GM21423 (cell line): ENCODE measurements around the gene MALSU1.

ENCODE experiments used
- ATAC-seq: cut with Tn5 transposase; IDR thresholded peaks from one replicate; pipeline ENCODE4 v1.9.1; 2021; ENCODE audit warnings: mild to moderate bottlenecking, moderate library complexity; ENCODE audit not compliant: unreplicated experiment

The MALSU1 gene

DNA sequence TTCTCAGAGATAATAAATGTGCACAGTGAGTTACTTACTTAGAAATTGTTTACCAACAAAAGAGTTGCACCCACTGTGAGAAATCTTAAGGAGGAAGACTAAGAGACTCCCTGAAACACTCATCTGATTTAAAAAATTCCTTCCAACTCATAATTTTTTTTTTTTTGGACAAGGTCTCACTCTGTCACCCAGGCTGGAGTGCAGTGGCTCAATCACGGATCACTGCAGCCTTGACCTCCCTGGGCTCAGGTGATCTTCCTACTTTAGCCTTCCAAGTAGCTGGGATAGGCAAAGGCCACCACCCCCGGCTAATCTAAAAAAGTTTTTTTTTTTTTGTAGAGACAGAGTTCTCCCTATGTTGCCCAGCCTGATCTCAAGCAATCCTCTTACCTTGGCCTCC lies 36.0 kb downstream of the MALSU1 start:
- no peak for ATAC-seq

DNA sequence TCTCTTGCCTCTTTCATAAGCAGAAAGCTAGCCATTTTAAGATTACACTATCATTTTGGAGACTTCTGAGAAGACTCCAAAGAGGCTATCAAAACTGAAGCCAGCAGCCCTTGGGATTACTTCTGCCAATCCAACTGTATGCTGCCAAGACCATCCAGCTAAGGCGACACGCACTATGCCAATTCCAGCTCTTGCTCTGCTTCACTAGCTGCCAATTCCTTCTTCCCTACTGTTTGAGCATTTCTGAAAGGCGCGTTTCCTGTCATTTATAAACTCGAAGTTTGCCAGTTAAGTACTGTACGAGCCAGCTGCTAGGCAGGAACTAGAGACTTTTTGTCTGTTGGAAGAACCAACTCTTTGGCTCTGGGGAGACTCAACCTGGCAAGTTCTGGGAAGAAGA lies 36.5 kb downstream of the MALSU1 start:
- no peak for ATAC-seq

DNA sequence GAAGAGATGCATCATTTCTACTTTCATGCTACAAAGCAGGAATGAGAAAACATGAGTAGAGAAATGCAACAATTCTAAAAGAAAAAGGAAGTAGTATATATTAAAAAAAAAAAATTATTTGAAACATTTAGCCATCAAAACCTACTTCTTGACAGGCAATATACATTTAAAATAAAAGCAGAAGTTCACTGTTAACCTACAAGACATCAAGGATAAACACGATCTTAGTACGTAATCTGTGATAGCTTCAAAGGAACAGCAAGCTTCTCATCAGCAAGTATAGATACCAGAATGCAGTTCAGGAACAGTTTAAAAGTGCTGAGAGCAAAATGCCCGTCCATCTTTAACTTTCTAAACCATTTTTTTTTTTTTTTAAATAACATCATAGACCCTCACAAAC lies 36.9 kb downstream of the MALSU1 start:
- no peak for ATAC-seq

DNA sequence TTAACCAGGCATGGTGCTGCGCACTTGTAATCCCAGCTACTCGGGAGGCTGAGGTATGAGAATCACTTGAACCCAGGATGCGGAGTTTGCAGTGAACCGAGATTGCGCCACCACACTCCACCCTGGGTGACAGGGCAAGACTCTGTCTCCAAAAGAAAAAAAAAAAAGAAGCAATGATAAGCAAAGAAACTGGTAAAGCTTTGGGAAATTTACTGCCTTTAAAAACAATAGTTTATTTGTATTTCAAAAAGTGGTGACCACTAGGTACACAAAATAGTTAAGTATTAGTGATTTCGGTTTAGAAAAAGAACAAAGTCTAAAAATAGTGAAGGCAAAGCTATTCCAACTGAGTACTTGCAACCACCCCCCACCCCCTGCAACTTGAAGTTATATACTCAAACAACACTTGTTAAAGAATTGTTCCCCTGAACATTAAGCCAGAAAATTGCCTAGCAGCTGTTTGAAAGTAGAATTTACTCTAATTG lies 37.7 kb downstream of the MALSU1 start:
- no peak for ATAC-seq

DNA sequence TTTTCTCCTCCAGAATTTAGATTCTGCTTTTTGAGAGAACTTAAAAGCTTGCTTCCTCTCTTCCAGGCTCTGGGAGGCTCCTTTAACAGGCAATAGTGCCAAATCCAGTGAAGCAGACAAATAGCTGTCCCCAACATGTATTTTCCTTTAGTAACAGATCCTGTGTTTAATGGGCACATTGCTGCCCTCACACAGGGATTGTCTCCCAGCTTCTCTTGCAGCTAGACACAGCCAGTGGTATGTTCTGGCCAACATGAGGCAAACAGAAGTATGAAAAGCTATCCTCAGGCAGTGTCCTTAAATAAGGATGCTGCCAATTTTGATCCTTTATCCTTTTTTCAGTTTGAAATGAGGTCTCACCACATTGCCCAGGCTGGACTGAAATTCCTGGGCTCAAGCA lies 38.2 kb downstream of the MALSU1 start:
- no peak for ATAC-seq

DNA sequence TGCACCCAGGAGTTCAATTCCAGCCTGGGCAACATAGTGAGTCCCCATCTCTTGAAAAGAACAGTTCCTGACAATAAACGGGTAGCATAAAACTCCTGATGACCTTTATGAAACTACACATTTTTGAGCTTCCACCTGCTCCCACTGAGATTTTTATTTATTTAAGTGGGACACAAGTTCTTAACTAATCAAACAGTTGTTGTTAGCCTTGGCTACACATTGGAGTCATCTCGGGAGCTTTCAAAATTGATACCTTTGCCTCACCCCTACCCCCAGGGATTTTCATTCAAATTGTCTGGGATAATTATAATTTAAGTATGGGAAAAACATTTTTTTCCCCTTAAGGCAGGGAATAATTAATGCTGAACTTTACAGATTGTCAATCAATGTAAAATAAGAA lies 39.3 kb downstream of the MALSU1 start:
- ATAC-seq: no peak

DNA sequence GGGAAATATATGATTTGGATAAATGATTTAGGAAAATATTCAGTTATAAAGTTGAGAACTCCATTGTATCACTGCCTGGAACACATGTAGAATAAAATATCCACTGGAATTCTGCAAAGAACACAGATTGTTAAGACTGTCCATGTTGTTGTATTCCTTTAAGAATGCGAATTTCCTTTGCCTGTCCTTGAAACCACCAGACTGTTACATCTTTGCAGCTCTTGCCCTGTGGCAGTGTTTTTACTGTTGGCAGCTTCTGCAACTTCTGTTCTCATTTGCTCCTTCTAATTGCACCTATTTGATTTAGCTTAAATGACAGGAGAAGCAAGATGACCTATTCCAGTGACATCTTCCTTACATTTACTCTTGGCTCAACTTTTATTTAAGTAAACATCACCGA lies 39.7 kb downstream of the MALSU1 start:
- no peak for ATAC-seq

DNA sequence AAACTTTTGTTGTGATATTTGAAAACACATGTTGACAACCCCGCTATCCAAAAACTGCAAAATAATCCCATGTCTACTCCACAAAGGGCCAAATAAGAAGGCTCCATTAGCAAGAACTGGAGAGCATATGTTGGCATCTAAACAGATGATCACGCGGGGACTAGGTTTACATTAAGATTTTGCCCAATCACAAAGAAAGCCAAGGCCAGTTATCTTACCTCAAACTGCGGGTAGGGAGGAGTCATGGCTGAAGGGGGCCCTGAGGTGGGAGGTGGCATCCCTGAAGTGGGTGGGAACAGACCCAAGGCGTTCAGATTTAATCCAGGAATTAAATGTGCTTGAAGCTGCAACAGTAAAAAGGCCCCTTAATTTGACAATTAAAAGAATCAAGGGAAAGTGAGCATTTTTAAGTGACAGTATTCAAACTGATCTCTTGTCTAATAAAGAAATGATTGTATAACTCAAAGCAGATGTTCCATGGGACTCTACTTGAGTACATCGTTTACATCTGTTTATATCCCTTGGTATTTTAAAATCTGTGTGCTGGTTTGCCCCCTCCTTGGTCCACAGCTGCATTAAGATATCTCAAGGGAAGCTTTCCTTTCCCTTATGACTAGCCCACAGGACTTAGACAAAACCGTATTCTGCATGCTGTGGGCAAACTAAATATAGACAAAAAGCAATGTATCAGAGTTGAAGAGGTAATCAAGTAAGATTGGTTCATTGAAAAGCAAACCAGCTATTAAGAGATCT lies 42.9 kb downstream of the MALSU1 start:
- no peak for ATAC-seq

DNA sequence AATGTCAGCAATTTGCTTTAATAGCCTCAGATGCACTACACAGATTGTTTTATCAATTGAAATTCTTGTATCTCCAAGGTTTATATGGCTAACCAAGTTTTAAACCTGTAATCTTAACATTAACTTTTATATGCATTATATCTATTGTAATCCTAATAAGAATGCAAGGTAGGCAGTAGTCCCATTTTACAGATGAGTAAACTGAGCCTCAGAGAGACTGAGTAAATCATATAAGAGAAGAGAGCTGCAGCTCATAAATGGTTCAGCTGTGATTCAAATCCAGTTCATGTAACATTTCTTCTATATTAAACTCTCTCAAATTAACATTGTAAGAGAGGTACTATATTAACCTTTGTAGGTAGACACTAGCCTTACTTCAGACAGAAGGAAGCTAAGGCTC lies 44.0 kb downstream of the MALSU1 start:
- no peak for ATAC-seq

DNA sequence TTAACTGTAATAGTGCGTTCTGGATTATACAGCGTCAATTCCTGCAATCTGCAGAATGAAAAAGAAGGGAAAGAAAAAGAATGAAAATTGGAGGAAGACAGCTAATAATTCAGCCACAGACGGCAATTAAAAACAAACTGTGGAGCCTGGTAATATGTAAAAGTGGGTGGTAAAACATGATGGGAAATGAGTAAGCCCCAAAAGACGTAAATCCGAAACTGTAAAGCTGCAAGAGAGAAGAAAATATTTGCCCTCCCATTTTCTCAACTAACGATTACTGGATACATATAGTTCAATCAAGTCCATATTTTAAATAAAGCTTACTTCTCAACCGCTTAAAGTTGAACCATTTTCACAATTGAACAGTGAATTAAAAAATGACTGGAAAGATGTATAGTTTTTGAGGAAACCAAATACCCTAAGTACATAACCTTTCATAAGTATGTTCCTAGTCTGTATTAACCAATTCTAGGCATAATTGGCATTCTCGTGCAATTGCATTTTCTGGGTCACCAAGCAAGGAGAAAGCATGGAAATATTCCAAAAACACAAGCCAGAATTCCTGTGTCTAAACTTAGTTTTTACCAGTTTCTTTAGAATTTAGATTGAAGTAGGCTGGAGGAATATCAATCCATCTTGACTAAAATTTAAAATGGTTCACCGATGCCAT lies 44.8 kb downstream of the MALSU1 start:
- no peak for ATAC-seq

DNA sequence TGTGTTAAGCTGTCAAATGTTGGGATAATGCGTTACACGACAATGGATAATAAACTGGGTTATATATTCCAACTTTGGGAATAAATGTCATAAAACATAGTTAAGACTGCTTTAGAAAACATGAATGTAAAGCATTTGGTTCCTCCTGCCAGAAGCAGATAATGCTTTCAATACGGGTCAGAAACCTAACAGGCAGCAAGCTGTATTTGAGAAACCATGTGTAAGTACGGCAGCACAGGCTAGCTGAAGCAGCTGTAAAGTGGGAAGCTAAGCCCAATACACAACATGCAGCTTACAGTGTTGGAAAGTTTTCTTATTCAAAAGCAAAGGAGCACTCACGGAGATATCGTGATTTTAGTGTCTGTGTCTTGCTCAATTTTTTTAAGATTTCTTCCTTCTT lies 46.5 kb downstream of the MALSU1 start:
- ATAC-seq: no peak

DNA sequence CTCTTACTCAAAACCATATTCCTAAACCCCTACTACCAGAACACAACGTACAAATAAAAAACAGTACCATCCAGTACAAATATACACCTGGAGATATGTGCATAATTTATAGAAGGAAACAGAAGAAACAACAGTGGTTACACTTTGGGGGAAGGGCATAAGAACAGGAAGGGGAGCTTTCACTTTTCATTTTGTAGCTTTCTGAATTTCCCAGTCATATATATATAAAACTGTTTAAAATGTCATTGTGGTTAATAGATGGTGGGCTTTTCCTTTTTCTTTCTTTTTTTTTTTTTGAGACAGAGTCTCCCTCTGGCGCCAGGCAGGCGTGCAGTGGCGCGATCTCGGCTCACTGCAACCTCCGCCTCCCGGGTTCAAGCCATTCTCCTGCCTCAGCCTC lies 47.2 kb downstream of the MALSU1 start:
- peak; percentile 51 for ATAC-seq

DNA sequence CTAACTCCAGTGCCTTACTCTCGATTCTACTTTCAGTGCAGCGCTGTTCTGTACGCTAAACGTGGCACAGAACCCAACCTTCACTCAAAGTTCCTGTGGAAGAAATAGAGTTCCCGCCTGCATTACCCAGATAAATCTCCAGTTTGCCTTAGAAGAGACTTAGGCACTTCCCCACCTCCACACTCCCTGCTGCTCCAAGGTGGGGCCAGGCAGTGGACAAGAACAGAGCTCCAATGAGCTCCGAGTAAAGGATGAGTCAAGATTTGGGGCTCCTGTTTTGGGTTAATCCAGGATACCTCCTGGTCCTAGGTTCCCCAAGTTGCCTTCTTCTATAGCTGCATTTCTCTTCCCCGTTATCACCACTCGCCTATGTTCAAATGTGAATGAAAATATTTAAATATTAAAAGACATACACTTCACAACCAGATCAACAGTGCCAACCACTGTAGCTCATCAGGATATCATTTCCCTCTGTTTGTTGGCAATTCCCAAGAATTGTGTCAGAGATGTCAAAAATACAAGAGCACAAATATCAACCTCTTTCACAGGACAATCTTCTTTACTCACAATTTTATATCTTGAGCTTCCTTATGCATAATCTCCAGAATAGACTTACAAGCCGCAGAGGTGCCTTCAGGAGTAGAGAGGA lies 48.0 kb downstream of the MALSU1 start:
- no peak for ATAC-seq

DNA sequence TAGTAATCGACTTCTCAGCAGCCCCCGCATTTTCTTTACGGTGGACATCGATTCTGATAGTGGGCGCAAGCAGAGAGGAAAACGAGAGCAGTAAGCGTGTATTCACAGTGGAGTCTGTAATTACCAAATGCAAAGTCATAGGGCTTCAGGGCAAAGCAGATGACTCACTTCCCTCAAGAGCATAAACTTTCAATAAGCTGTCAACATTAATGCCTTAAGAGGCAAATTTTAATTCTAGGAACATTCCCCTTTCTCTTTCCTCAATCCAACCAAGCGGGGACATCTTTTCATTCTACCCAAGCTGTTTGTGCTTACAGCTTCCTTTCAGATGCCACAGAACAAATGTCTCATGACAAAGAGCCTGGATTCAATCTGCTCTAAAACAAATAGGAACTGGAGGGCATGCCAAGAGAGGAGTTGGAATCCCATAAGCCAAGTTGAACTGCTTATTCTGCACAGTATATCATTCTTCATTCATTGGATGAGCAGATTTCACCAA lies 48.6 kb downstream of the MALSU1 start:
- ATAC-seq: no peak

DNA sequence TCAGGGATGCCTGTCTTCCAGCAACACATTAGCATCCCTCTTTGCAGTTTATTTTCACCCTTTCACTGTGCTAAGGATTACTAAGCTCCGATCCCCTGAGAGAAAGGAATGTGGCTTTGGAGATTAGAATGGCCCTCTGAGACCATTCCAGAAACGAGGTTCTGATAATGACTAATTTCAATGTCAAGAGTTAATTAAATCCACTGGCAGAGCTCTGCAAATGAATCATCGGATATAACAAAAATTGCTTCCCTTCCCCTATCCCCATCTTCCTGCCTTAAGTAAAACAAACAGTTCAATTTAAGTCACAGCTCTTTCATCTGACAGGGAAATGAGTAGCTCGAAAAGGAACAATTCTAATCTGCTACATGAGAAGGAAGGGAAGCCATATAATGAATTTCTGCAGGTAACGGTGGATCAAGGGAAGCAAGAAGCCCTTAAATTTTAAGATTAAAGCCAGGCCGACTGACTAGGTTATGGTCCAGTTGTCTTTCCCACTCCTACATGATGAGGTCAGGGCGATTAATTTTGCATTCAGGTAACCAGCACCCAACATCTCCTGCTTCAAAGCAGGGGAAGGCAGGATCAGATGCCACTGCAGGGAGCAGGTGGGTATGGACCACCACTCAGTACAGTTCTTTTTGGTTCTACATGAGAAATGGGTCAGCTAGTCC lies 50.5 kb downstream of the MALSU1 start:
- no peak for ATAC-seq

DNA sequence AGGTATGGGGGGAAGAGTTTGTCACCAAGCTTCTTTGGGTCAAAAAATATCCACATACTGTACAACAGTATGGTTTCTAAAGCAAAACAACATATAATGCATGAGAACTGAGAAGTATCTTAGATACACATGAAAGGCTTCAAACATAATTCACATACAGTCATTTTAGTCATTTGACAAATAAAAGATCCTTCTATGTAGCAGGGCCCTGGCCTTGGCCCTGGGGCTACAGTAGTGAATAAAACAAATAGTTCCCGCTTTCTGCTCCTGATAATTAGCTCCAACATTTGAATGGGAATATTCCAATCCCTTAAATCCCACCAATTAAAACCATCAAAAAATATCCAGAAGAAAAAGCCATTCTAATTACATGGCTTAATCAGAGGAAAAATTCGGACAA lies 51.3 kb downstream of the MALSU1 start:
- ATAC-seq: no peak

DNA sequence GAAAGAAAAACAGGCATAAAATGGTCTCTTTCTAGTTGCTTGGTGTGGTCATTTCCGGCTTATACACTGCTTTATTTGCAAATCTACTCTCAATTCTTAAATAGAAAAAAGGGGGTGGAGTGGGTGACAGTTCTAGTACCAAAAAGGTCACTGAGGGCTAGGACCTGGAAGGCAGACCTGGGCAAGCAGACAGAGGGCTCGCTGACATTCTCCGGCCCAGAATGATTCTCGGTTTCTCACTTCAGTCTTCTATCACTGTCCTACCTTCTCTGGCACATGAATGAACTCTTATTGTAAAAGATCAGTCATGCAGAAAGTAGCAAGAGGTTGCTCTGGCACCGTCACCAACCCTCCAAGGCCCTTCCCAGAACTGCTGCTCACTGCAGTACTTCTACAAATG lies 54.0 kb downstream of the MALSU1 start:
- ATAC-seq: no peak

DNA sequence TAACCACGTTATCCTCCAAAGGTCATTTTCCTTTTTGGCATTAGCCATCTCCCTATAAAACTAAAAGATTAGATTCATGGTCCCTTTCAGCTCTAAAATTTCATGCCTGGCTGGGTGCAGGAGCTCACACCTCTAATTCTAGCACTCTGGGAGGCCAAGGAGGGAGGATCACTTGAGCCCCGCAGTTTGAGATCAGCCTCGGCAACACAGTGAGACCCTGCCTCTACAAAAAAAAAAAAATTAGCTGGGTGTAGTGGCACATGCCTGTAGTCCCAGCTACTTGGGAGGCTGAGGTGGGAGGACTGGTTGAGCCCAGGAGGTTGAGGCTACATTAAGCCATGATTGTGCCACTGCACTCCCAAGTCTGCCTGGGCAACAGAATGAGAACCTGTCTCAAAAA lies 57.0 kb downstream of the MALSU1 start:
- ATAC-seq: no peak

DNA sequence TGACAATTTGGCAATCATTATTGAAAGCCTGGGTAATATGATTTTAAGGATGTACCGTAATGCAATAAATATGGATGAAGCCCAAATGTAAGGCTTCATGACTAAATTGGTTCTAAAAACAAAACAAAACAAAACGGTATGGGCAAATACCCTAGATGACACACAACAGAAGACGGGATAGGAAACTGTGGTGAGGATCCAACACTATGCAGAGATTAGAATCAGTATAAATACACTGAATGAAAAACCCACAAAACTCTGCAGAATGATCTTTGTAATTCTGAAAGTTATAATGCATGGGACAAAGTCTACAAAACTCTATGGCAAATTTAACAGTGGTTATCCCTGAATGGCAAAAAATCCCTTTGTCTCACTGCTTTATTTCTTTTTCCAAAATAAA lies 57.6 kb downstream of the MALSU1 start:
- ATAC-seq: no peak

DNA sequence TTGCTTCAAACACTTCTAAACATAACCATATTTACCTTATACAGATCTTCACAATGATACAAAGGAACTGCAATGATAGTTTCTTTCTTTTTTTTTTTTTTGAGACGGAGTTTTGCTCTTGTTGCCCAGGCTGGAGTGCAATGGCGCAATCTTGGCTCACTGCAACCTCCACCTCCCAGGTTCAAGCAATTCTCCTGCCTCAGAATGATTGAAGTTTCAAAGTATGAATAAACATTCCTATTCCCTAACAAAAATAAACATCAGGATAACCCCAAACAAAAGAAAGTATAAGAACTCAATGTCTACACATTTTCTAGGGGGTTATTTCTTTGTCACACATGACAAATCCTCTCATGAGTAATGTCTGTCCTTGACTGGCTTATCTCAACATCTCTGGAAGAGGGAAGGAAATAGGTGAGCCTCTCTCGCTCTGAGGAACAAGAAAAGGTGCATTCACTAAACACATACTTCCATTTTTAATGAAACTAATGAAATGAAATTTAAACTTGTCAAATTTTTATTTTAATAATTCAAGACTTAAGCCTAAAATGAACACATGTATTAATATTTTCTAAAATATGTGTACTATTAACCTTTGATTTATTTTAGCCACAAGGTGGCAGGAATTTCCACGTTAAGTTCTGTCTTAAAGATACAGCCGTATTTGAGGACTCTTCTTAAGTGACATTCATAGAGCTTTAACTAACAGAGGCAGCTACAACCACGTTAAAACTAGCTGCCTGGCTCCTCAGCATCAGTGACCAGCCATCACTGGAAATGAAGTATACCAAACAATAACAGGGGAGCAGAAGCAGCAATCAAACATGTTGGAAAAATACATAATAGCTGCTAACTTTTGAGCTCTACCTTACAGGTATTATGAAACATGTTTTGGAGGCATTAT lies 58.3 kb downstream of the MALSU1 start:
- peak; percentile 63 for ATAC-seq
